GM23248 (cell line): Measurements from ENCODE around the gene LYPD8. TPM values are rescaled to one million over a fixed set of nuclear protein-coding genes. Genes with fewer than 3 reads are reported as not detected.

Source experiments
- DNase-seq: peaks from one replicate; pipeline ENCODE4 v3.0.0-alpha.2; 2015
- H2AFZ ChIP-seq: fragments of 200-600 bp; sonication (generic); 2 replicates; pipeline ENCODE4 v1.6.1; 2016; ENCODE audit warnings: antibody characterized with exemption
- H3F3A ChIP-seq: fragments of 200-600 bp; sonication (generic); 2 replicates; pipeline ENCODE4 v1.6.1; 2016; ENCODE audit warnings: mild to moderate bottlenecking, antibody characterized with exemption, mixed run types; ENCODE audit not compliant: insufficient read depth
- H3K27ac ChIP-seq: fragments of 200-600 bp; sonication (generic); 2 replicates; pipeline ENCODE4 v1.5.1; 2016; ENCODE audit warnings: mild to moderate bottlenecking
- H3K27me3 ChIP-seq: fragments of 200-600 bp; sonication (generic); replicated peaks from 2 replicates; pipeline ENCODE4 v1.6.1; 2016; ENCODE audit warnings: mild to moderate bottlenecking; ENCODE audit not compliant: insufficient read depth
- H3K36me3 ChIP-seq: fragments of 200-600 bp; sonication (generic); 2 replicates; pipeline ENCODE4 v1.6.1; 2016; ENCODE audit warnings: low read depth, mild to moderate bottlenecking
- H3K4me1 ChIP-seq: fragments of 200-600 bp; sonication (generic); 2 replicates; pipeline ENCODE4 v1.6.1; 2016; ENCODE audit warnings: mild to moderate bottlenecking; ENCODE audit not compliant: insufficient read depth
- H3K4me2 ChIP-seq: fragments of 200-600 bp; sonication (generic); one replicate; pipeline ENCODE4 v1.6.1; 2016; ENCODE audit warnings: mild to moderate bottlenecking; ENCODE audit not compliant: unreplicated experiment
- H3K4me3 ChIP-seq: fragments of 200-600 bp; sonication (generic); 2 replicates; pipeline ENCODE4 v1.5.1; 2016; ENCODE audit warnings: mild to moderate bottlenecking
- H3K79me2 ChIP-seq: fragments of 200-600 bp; sonication (generic); 2 replicates; pipeline ENCODE4 v1.6.1; 2016; ENCODE audit warnings: mild to moderate bottlenecking; ENCODE audit not compliant: insufficient read depth
- H3K9ac ChIP-seq: fragments of 200-600 bp; sonication (generic); 2 replicates; pipeline ENCODE4 v1.6.1; 2016; ENCODE audit warnings: mild to moderate bottlenecking
- H3K9me2 ChIP-seq: fragments of 200-600 bp; sonication (generic); 2 replicates; pipeline ENCODE4 v1.6.1; 2016; ENCODE audit warnings: mixed run types, mild to moderate bottlenecking, moderate library complexity; ENCODE audit not compliant: insufficient read depth
- H3K9me3 ChIP-seq: fragments of 200-600 bp; sonication (generic); one replicate; pipeline ENCODE4 v1.6.1; 2017; ENCODE audit warnings: low read depth
- H4K20me1 ChIP-seq: fragments of 200-600 bp; sonication (generic); 2 replicates; pipeline ENCODE4 v1.6.0; 2016; ENCODE audit not compliant: insufficient read depth
- EZH2 ChIP-seq: fragments of 200-600 bp; sonication (generic); IDR thresholded peaks from 2 replicates; pipeline ENCODE4 v1.6.1; 2018; ENCODE audit warnings: antibody characterized with exemption, mild to moderate bottlenecking; ENCODE audit not compliant: insufficient read depth, poor library complexity, severe bottlenecking
- EZH2phosphoT487 ChIP-seq: fragments of 200-600 bp; sonication (generic); IDR thresholded peaks from 2 replicates; pipeline ENCODE4 v1.6.1; 2018; ENCODE audit warnings: antibody characterized with exemption, moderate library complexity, mild to moderate bottlenecking, low read depth; ENCODE audit not compliant: insufficient read depth
- WGBS, 2 experiments: methylation state at CpG; one replicate each; pipeline ENCODE4 v1.1.6; 2015 to 2017; ENCODE audit warnings: low lambda C conversion rate in 2 of 2, low coverage in 1 of 2; ENCODE audit errors: missing lambda C conversion rate in 2 of 2; 5-methylcytosine and 5-hydroxymethylcytosine counted together
- in situ Hi-C: fragments of 300-500 bp; cut with MboI; formaldehyde crosslinking; loops from 2 replicates; pipeline ENCODE4 v1.15.0; 2020
- polyA plus RNA-seq: library from polyadenylated mRNA; unstranded; fragments of >200 nt; fragmentation: Nextera tagmentation; extraction: Ambion mirVana; gene quantifications from 2 replicates; pipeline ENCODE4 v1.2.1, GENCODE V29; 2016
- total RNA-seq: library from RNA; depleted of rRNA; stranded (reverse); fragments of >200 nt; shearing (Covaris generic); gene quantifications from 2 replicates; pipeline ENCODE4 v1.2.3, GENCODE V29; 2014

Gene LYPD8
- total and polyA plus RNA-seq, 2 experiments from 2014 or later, result not detected

- in situ Hi-C loops, result no loop called here
- peaks cover 8% of the 10 kb centered on the region; the same call in 1 of the 2 replicates for H3F3A ChIP-seq
- TF ChIP-seq EZH2phosphoT487, result no peak
Observed at GRCh38 chr1:248756636-248757035, 1.1 kb upstream of the LYPD8 start.

GRCh38 chr1:248756151-248756550 lies 592 bp upstream of the LYPD8 start:
- H3K4me2 ChIP-seq, result no peak overlapping the region
- H3K9me3 ChIP-seq, result no peaks in the 10 kb centered on the region
- H3K27me3 ChIP-seq, result no peaks in the 10 kb centered on the region
- H3K9ac ChIP-seq, result no peak overlapping the region
- H3K27ac ChIP-seq, result no peak overlapping the region
- no peaks in the 10 kb centered on the region for H4K20me1 ChIP-seq
- H3K4me3 ChIP-seq, result no peak overlapping the region
- H3K9me2 ChIP-seq, result no peaks in the 10 kb centered on the region
- no peaks in the 10 kb centered on the region for H3K79me2 ChIP-seq
- no peak for DNase-seq
- in situ Hi-C loops, result no loop called here
- peaks cover 8% of the 10 kb centered on the region; the same call in 1 of the 2 replicates for H3F3A ChIP-seq
- H3K36me3 ChIP-seq, result no peaks in the 10 kb centered on the region
- 19 to 23% methylated on average over 4 of the region's 4 CpGs for WGBS, 2 experiments
- TF ChIP-seq EZH2 (no peak), EZH2phosphoT487 (no peak)
- H2AFZ ChIP-seq, result no peak overlapping the region
- no peaks in the 10 kb centered on the region for H3K4me1 ChIP-seq

More at GRCh38 chr1:248756636-248757035, 1.1 kb upstream of the LYPD8 start:
- Histone ChIP-seq H3K4me1 (no peaks in the 10 kb centered on the region), H3K9ac (no peak overlapping the region), H3K4me2 (no peak overlapping the region), H3K9me2 (no peaks in the 10 kb centered on the region), H3K79me2 (no peaks in the 10 kb centered on the region), H3K27ac (no peak overlapping the region), H3K36me3 (no peaks in the 10 kb centered on the region), H2AFZ (no peak overlapping the region), H4K20me1 (no peaks in the 10 kb centered on the region), H3K4me3 (no peak overlapping the region), H3K9me3 (no peaks in the 10 kb centered on the region), H3K27me3 (no peaks in the 10 kb centered on the region)
- DNase-seq, result no peak
- WGBS, 2 experiments, result 25 to 28% methylated on average over 5 of the region's 5 CpGs

GRCh38 chr1:248753708-248754280 lies 1.8 kb downstream of the LYPD8 start:
- Histone ChIP-seq H3K4me3 (no peak overlapping the region), H3K9me2 (no peaks in the 10 kb centered on the region), H3K4me2 (no peak overlapping the region), H3K79me2 (no peaks in the 10 kb centered on the region), H3K27ac (no peak overlapping the region), H3F3A (peaks cover 8% of the 10 kb centered on the region; the same call in 1 of the 2 replicates), H3K9ac (no peak overlapping the region), H3K9me3 (no peaks in the 10 kb centered on the region), H3K27me3 (no peaks in the 10 kb centered on the region), H3K36me3 (no peaks in the 10 kb centered on the region), H2AFZ (no peak overlapping the region), H4K20me1 (no peaks in the 10 kb centered on the region), H3K4me1 (no peaks in the 10 kb centered on the region)
- WGBS, 2 experiments, result 62 to 67% methylated on average over 2 of the region's 2 CpGs
- no peak for DNase-seq
- TF ChIP-seq EZH2 (no peak), EZH2phosphoT487 (no peak)
- in situ Hi-C loops, result no loop called here

GRCh38 chr1:248753029-248753594 lies 2.4 kb downstream of the LYPD8 start:
- in situ Hi-C loops, result no loop called here
- Histone ChIP-seq H3K9me3 (no peaks in the 10 kb centered on the region), H3K9ac (no peak overlapping the region), H3K9me2 (no peaks in the 10 kb centered on the region), H3K36me3 (no peaks in the 10 kb centered on the region), H3K79me2 (no peaks in the 10 kb centered on the region), H3K4me3 (no peak overlapping the region), H3K27me3 (no peaks in the 10 kb centered on the region), H3K4me1 (no peaks in the 10 kb centered on the region), H4K20me1 (no peaks in the 10 kb centered on the region), H3F3A (peaks cover 8% of the 10 kb centered on the region; the same call in 1 of the 2 replicates), H3K27ac (no peak overlapping the region), H2AFZ (no peak overlapping the region), H3K4me2 (no peak overlapping the region)
- 95% methylated on average over 1 of the region's 1 CpG; no CpG with 5 or more reads in 1 of the 2 experiments for WGBS, 2 experiments
- DNase-seq, result no peak
- TF ChIP-seq EZH2phosphoT487 (no peak), EZH2 (no peak)
